NCI-H226 (cell line): Measurements from ENCODE around the gene PSME2.
"Not testable (repeated sequence)": the region's sequence is repeated elsewhere in the genome, so short reads cannot be mapped to it uniquely, and the experiment has no call there.

ENCODE experiments used
- DNase-seq: peaks from one replicate; pipeline ENCODE4 v3.0.0-alpha.2; 2015

Gene PSME2

GRCh38 chr14:24110523-24110922, 35.9 kb downstream of the PSME2 start:
- no peak for DNase-seq

GRCh38 chr14:24110060-24110459, 36.4 kb downstream of the PSME2 start:
- no peak for DNase-seq

GRCh38 chr14:24108336-24108874, 38.0 kb downstream of the PSME2 start:
- no peak for DNase-seq

- no peak for DNase-seq
Measured at GRCh38 chr14:24106672-24107271, 39.6 kb downstream of the PSME2 start.

GRCh38 chr14:24105609-24106239, 40.7 kb downstream of the PSME2 start:
- DNase-seq, result not testable (repeated sequence)

- no peak for DNase-seq
Measured at GRCh38 chr14:24103451-24103850, 43.0 kb downstream of the PSME2 start.

GRCh38 chr14:24102357-24103048, 43.9 kb downstream of the PSME2 start:
- no peak for DNase-seq

- no peak for DNase-seq
Measured at GRCh38 chr14:24100982-24101494, 45.4 kb downstream of the PSME2 start.

GRCh38 chr14:24100197-24100981, 46.0 kb downstream of the PSME2 start:
- DNase-seq, result no peak

- DNase-seq, result no peak
Measured at GRCh38 chr14:24098927-24099813, 47.2 kb downstream of the PSME2 start.

- DNase-seq, result no peak
Measured at GRCh38 chr14:24098229-24098926, 48.0 kb downstream of the PSME2 start.

GRCh38 chr14:24096545-24097181, 49.7 kb downstream of the PSME2 start:
- DNase-seq, result no peak

- no peak for DNase-seq
Measured at GRCh38 chr14:24095271-24096068, 50.9 kb downstream of the PSME2 start.

GRCh38 chr14:24094841-24095270, 51.6 kb downstream of the PSME2 start:
- DNase-seq, result no peak

GRCh38 chr14:24093901-24094840, 52.2 kb downstream of the PSME2 start, which contains the start of gene PCK2:
Gene PCK2 (plus strand): TSS chr14:24094311. CDS start chr14:24094406, 95 bp downstream.
- peak; percentile 89 for DNase-seq
